ENCODE measurements around the gene ZBTB48.

DNA sequence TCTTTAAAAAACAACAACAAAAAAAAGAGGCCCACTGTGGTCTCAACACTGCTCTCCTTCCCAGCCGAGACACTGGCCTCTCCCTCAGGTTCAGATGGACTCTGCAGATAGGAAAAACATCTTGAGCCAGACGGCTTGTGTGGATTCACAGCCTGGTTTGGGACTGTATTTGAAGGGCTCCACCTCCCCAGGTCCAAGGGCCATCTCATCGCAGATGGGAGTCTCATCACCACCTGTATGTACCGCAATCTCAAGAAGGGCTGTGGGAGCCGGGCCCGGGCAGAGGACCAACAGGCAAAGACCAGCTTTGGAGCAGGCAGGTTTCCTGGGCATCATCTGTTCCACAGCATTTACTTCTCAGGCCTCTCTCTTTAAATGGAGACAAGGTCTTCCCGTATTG, 10.3 kb downstream of the ZBTB48 start:
- TF ChIP-seq POLR2A (IDR thresholded peaks at IDR 0.05): no peak
- TF ChIP-seq, protein P1, sequence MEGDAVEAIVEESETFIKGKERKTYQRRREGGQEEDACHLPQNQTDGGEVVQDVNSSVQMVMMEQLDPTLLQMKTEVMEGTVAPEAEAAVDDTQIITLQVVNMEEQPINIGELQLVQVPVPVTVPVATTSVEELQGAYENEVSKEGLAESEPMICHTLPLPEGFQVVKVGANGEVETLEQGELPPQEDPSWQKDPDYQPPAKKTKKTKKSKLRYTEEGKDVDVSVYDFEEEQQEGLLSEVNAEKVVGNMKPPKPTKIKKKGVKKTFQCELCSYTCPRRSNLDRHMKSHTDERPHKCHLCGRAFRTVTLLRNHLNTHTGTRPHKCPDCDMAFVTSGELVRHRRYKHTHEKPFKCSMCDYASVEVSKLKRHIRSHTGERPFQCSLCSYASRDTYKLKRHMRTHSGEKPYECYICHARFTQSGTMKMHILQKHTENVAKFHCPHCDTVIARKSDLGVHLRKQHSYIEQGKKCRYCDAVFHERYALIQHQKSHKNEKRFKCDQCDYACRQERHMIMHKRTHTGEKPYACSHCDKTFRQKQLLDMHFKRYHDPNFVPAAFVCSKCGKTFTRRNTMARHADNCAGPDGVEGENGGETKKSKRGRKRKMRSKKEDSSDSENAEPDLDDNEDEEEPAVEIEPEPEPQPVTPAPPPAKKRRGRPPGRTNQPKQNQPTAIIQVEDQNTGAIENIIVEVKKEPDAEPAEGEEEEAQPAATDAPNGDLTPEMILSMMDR (IDR thresholded peaks at IDR 0.05): no peak

Measured in sigmoid colon (tissue), 3 donors.